Stimulated activated CD4-positive, alpha-beta T cell treated with anti-CD3 and anti-CD28 coated beads, Interleukin-2, amount 100 ng/mL, for 48 hours (primary cell): ENCODE measurements around the gene NME7.
A peak's percentile ranks its signal among the peaks of the same experiment; 100 is the strongest.
"Not testable (repeated sequence)": the region's sequence is repeated elsewhere in the genome, so short reads cannot be mapped to it uniquely, and the experiment has no call there.

Experiments used
- DNase-seq, 2 donors: peaks; one replicate each; pipeline ENCODE4 v3.0.0-alpha.2; 2020

NME7 gene, protein sequence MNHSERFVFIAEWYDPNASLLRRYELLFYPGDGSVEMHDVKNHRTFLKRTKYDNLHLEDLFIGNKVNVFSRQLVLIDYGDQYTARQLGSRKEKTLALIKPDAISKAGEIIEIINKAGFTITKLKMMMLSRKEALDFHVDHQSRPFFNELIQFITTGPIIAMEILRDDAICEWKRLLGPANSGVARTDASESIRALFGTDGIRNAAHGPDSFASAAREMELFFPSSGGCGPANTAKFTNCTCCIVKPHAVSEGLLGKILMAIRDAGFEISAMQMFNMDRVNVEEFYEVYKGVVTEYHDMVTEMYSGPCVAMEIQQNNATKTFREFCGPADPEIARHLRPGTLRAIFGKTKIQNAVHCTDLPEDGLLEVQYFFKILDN

DNA sequence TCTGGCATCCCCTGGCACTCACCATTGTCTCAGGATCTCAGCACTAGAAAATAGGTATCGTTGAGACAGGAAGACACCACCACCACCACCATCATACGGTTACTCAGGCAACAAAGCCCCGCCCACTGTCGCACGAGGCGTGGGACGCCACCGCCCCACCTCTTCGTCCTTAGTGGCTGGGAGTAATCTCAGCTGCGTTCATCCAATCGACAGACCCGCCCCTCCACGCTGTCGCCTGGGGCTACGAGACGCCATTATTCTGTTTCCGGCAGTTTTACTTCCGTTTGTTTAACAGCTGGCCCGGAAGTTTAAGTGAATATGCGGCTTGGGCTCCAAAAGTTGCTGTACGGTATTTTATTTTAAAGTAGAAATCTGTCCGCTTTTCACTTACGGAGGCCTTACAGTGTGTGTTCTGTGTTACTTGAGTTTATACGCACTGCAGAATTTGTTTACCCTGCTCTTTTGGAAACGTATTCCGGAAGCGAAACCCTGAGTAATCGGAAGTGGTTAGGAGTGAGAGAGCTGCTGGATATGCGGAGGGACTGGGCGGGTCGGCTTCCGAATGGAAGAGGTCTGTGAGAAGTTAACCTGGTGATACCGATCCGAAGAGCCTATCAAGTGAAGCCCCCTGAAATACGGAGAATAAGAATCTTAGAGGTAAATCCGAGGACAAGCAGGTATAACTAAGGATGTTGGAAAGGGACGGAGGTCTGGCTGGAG, at the start of gene NME7, which contains the start of gene BLZF1:
Gene NME7 (minus strand): TSS at position 112 of the 720 bp plus-strand sequence. CDS start 87 bp downstream, at position 25.
Gene BLZF1 (plus strand): TSS at position 510 of the 720 bp plus-strand sequence. CDS start 1,328 bp downstream, outside the sequence.
- DNase-seq = peak; percentile 93 to 97

DNA sequence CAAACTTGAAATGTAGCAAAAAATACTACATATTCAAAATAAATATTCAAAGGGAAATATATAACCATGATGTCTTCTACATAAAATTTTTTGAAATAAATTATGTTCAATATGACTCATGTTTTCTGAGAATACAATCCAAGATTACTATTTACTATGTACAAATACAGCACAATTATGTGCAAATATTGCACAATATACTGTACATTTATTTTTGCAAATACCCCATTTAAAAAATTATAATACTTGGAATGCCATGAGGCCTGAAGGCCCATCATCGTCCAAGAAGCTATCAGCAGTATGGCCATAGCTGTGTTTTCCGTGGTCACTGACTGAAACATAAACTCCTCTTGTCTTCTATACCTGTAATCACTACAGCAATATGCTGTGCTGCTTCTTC, 47.4 kb upstream of the NME7 start:
- DNase-seq = no peak

DNA sequence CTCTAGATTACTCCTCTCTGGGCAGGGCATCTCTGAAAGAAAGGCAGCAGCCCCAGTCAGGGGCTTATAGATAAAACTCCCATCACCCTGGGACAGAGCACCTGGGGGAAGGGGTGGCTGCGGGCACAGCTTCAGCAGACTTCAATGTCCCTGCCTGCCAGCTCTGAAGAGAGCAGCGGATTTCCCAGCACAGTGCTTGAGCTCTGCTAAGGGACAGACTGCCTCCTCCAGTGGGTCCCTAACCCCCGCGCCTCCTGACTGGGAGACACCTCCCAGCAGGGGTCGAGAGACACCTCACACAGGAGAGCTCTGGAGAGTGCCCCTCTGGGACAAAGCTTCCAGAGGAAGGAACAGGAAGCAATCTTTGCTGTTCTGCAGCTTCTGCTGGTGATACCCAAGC, 40.7 kb upstream of the NME7 start:
- not testable (repeated sequence) for DNase-seq

DNA sequence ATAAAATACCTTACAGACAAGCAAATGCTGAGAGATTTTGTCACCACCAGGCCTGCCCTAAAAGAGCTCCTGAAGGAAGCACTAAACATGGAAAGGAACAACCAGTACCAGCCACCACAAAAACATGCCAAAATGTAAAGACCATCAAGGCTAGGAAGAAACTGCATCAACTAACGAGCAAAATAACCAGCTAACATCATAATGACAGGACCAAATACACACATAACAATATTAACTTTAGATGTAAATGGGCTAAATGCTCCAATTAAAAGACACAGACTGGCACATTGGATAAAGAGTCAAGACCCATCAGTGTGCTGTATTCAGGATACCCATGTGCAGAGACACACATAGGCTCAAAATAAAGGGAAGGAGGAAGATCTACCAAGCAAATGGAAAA, 35.0 kb upstream of the NME7 start:
- DNase-seq = not testable (repeated sequence)

DNA sequence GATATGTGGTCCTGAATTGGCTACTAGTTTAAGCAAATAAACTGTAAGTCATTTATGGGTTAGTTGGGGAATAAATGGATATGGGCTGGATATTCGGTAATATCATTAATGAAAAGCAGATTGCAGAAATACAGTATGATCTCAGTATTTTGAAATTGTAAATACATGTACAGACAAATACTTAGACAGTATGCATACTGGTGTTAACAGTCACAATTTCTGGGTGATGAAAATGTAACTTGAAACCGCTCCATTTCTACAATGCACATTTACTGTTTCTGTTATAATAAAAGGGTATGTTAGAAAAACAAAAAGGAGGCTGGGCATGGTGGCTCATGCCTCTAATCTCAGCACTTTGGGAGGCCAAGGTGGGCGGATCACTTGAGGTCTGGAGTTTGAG, 28.4 kb upstream of the NME7 start:
- DNase-seq = no peak

DNA sequence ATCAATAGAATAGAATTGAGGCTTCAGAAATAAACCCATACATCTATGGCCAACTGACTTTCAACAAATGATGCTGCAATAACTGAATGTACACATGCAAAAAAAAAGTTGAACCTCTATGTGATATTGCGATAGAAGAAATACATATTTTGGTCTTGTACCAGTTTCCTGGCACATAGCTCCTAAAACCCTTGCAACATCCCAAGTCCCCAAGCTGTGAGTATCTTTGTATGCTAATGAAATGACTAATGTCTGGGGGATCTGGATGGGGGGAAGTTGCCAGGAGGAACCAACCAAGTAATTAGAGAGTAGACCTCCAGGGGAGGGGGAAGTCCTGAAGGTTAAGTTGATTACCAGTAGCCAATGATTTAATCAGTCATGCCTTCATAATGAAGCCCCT, 24.8 kb upstream of the NME7 start:
- DNase-seq = no peak

DNA sequence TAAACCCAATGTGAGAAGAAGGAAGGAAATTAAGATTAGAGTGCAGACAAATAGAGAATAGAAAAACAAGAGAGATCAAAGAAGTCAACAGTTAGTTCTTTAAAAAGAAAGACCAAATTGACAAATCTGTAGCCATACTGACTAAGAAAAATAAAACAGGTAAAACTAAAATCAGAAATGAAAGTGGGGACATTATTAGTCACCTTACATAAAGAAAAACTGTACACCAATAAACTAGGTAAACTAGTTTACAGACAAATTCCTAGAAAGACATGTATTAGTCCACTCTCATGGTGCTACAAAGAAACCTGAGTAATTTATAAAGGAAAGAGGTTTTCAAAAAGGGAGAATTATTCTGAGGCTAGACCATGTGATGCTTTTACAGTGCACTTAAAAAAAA, 22.7 kb upstream of the NME7 start:
- DNase-seq = no peak

DNA sequence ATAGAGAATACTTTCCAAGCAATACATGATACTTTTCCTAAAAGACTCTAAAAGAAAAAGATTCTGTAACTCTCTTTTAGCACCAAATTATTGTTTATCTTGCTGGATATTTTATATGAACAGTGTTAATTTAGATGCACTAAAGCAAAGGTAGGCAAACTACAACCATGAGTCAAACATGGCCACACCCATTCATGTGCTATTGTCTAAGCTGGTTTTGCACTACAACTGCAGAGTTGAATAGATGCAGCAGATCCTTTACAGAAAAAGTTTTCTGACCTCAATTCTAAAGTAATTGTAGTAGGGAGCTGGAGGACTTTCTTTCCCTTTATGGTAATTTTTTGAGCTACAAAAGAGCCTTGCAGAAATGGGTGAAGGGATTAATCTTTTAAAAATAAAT, 19.8 kb upstream of the NME7 start:
- no peak for DNase-seq

DNA sequence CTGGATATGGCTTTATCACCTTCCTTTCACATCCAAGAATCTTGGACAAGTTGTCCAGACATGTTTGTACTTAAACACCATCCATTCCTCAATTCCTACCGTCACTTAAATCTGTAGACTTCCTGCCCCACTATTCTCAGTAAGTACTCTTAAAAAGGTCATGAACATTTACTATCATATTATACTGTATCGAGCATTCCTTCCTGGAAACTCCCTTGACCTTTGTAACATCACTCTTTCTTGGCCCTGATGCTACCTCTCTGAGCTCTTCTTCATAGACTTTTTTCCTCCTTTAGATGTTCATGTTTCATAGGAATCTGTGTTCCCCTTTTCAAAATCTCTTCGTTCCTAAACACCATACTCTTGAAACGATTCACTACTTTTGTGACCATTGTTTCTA, 15.9 kb upstream of the NME7 start:
- DNase-seq = no peak

DNA sequence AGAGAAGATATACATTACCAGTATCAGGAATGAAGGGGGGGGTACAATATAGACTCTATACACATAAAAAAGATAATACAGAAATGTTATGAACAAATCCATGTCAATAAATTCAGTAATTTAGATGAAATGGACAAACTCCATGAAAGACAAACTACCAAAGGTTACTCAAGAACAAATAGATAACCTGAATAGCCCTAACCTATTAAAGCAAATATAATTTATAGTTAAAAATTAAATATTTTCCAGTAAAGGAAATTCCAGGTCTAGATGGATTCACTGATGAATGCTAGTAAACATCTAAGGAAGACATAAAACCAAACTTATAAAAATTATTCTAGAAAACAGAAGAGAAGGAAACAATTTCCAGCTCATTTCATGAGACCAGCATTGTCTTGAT, 13.6 kb upstream of the NME7 start:
- DNase-seq = no peak

DNA sequence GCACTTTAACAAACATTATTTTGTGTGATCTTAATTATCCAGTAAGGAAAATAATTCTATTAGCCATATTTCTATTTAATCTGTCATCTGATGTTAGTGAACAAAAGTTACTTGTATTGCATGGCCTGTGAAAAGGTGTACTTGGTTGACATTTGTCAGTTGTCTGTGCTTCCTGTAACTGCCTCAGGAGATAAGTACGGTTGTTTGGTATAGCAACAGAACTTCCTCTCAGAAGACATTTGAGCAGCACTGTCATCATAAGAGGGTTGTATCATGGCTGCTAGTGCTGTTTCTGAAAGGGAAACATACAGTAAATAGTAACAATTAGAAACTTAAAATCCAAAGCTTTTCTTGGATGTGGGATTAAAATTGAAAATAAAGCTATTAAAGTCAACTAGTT, 3.8 kb upstream of the NME7 start:
- no peak for DNase-seq

DNA sequence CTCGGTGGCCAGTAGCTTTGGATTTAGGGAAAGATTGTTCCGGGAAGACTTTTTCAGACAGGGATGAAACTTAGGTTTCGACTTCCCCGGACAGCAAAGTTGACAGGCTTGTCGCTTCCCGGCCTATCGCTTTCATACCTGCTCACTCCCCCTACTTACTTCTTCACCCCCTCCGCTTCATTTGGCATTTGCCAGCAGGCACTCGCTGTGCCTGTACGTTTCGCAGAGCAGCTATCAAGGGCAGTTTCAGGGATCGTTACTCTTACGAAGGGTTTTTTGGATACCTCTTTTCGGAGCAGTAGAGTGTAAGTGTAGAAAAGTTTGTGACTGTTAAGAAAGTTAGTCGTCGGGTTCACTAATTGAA, 791 bp upstream of the NME7 start:
- DNase-seq = no peak

DNA sequence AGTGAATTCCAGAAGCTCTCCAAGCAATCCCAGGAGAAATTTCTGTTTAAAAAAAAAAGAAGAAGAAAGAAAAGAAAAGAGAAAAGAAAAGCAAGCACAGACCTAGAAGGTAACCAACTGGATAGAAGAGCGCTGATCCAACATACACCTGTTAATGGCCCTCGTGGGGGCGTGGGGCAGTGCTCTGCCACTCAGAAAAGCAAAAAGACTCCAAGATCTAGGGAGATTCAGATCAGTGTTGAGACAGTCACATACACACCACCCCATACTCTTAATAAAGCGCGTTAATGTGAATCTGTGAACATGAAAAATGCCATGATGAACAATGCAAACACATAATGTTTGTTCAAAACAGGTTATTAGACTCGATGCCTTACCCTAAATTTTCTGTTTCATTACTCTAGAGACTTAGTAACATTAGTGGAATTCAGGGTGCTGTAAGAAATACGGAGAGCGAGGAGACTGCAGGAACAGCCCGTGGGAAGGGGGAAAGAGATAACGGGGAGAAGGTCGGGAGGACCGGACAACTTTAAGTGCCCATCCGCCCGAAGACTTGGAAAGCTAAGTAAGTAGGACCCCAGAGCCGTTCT, 406 bp downstream of the NME7 start:
- no peak for DNase-seq

DNA sequence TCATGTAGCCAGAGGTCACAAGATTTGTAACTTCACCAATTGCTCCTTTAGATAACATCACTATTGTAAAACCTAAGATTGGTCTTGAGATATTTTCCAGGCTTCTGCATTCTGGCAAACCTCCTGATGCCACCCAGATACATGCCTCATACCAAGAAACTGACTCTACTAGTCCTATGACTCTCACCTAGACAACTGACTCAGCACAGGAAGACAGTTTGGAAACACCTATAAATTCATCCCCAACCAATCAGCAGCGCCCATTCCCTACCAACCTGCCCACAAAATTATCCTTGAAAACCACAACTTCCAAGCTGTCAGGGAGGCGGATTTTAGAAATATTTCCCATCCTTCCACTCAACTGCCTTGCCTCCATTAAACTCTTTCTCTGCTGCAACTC, 2.6 kb downstream of the NME7 start:
- DNase-seq = no peak

DNA sequence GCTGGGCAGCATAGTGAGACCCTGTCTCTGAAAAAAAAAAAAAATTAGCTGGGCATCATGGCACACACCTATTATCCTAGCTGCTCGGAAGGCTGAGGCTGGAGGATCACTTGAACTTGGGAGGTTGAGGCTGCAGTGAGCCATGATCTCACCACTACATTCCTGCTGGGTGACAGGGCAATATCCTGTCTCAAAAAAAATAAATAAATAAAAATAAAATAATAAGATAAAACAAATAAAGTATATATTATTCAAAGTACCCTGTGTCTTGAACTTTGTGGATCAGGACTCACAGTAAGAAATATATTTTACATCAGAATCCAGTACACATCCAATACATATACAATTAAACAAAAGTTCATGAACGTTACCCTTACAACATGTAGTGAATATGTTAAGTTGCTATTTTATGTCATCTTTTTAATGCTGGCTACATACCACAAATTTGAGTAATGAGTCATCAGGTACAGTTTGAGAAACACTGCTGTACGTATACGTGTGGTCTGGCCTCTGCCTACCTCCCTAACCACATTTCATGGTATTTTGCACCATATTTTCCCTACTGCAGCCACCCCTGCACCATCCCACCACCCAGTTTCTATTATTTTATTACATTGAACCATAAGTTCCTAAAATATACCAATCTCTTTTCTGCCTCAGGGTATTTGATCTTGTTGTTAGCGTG, 4.4 kb downstream of the NME7 start:
- DNase-seq = no peak

DNA sequence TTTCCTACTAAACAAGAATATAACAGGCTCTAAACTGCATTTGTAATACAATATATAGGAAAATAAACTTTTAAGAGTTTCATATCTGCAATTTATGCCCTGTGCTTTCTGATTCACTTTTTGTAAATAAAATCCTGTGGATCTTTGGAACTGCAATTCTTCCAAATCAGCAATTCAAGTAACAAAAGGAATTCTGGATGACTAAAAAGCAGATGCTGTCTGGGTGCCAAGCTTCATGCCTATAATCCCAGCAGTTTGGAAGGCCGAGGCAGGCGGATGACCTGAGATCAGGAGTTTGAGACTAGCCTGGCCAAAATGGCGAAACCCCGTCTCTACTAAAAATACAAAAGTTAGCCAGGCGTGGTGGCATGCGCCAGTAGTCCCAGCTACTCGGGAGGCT, 6.3 kb downstream of the NME7 start:
- DNase-seq = no peak

DNA sequence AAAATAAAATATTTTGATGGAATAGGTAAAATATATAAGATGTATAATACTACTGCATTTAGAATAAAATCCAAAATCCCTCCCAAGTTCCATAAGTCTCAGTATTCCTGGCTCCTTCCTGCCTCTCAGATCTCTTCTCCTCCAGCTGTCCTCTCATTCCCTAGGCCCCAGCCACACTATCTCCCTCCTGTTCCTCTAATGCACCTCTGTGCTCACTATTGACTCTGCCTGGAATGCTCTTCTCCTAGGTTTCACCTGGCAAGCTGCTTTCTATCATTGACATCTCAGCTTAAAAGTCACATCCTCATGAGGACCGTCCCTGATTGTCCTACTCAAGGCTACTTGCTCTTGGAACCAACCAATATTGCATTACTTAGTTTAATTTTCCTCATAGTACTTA, 7.2 kb downstream of the NME7 start:
- DNase-seq = no peak

DNA sequence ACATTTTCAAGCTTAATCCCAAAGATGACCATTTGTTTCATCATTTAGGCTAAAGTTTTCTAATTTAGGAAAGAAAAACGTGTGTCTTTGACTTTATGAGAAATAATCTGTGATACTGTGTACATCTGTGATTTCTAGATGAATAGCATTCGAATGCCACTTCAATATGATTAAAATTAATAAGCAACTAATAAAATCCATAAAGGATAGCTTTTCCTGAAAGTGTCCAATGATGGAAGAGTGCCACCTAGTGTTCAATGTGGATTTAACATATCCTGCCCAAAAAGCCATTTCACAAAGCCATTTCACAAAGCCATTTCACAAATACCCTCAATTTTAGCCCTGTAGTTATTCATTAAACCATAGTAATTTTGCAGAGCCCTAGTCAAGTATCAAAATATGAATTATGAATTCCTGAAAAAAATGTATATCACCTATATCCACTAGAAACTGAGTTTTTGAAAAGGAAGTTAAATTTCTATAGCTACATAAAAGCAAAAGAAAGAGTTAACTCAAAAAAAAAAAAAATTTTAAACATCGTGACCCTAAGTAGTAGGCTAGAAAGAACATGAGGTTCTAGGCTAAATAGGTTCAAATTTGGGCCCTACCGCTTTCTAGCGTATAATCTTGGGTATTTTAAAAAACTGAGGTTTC, 19.1 kb downstream of the NME7 start:
- no peak for DNase-seq

DNA sequence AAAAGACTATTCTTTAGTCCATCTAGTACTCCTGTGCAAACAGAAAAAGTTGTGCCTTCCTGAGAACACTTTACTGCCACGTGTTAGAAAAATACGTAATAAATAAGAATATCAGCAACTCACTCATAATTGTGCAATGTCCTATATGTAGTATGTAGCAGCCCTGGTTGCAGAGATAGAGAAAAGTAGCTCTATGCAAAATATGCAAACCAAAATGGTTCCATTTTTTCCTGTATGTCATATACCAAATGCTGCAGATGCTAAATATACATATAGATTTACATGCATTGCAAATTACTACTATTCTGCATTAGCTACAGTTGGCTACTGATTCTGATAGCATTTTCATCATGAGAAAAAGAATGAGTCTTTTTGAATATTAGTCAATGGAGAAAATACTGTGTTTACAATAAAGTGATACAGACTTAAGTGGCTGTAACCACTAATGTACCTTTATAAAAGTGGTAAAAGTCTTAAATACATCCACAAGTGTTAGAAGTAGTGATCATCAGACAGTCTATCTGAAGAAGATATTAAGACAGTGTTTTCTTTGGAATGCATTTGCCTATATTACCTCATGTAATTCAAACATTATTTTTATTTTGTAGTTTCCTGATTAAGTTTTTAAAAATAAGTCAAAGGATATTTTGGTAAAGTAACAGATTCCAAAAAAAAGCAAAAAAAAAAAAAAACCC, 19.8 kb downstream of the NME7 start:
- DNase-seq = no peak

DNA sequence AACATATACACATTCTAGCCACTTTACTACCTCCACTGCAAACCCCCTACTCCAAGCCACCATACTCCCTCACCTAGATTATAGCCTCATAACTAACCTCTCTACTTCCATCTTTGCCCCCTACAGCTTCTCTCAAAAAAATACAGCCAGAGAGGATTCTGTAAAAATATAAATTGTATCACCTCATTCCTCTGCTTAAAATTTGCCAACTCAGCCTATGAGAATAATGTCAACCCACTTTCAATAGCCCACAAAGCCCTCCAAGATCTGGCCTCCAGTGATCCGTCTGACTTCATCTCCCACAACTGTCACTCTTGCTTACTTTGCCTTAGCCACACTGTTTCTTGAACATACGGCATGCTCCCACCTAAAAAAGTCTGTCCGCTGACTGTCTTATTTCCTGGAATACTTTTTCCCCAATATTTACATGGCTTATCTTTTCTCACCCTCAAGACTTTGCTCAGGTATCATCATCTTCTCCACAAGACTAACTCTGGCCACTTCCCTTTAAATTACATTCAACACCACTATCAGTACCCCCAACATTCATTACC, 21.5 kb downstream of the NME7 start:
- no peak for DNase-seq

DNA sequence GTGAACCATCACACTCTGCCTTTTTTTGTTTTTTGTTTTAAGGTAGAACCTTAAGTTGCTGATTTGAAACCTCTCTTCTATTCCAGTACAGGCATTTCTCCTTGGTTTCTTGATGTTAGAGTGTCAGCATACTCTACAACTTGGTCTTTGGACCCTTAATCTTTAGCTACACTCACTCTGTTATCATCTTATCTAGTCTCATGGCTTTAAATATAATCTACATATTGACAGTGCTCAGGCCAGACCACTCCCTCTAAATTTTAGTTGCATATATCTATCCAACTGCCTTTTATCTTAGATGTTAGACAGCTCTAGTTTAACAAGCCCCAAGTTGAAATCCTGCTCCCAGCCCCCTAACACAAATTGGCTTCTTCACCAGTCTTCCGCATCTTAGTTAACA, 22.1 kb downstream of the NME7 start:
- no peak for DNase-seq

DNA sequence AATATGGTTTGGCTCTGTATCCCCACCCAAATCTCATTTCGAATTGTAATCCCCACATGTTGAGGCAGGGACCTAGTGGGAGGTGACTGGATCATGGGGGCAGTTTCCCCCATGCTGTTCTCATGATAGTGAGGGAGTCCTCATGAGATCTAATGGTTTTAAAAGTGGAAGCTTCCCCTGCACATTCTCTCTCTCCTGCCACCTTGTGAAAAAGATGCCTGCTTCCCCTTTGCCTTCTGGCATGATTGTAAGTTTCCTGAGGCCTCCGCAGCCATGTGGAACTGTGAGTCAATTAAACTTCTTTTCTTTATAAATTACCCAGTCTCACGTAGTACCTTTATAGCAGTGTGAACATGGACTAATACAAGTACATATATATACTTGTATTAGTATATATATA, 25.5 kb downstream of the NME7 start:
- DNase-seq = not testable (repeated sequence)
